H4 (cell line): ENCODE data around the gene ENTPD6. TPM values are rescaled to one million over a fixed set of nuclear protein-coding genes. Genes with fewer than 3 reads are reported as not detected.
"Not testable (repeated sequence)": the region's sequence is repeated elsewhere in the genome, so short reads cannot be mapped to it uniquely, and the experiment has no call there.

Experiments used
- DNase-seq: peaks from one replicate; pipeline ENCODE4 v3.0.0-alpha.2; 2015; ENCODE audit warnings: low spot score
- total RNA-seq: library from RNA; depleted of rRNA; stranded (reverse); fragments of >200 nt; shearing (Covaris generic); gene quantifications from 2 replicates; pipeline ENCODE4 v1.2.3, GENCODE V29; 2014

ENTPD6 gene
- total RNA-seq, 1 experiment from 2014 or later = 22.3 TPM

- DNase-seq = not testable (repeated sequence)
Measured at GRCh38 chr20:25240851-25241658, 45.5 kb downstream of the ENTPD6 start.

- not testable (repeated sequence) for DNase-seq
Measured at GRCh38 chr20:25241659-25241955, 46.1 kb downstream of the ENTPD6 start.

- no peak for DNase-seq
Measured at GRCh38 chr20:25242231-25242630, 46.7 kb downstream of the ENTPD6 start.

- DNase-seq = no peak
Measured at GRCh38 chr20:25243416-25243979, 48.0 kb downstream of the ENTPD6 start.

GRCh38 chr20:25244976-25245375, 49.5 kb downstream of the ENTPD6 start:
- DNase-seq = no peak

GRCh38 chr20:25245461-25245860, 49.9 kb downstream of the ENTPD6 start:
- no peak for DNase-seq

GRCh38 chr20:25246182-25246999, 50.9 kb downstream of the ENTPD6 start:
- DNase-seq = no peak

- peak; percentile 45 for DNase-seq
Measured at GRCh38 chr20:25247000-25247517, 51.5 kb downstream of the ENTPD6 start.

GRCh38 chr20:25247518-25247955, 52.0 kb downstream of the ENTPD6 start:
- DNase-seq = no peak

GRCh38 chr20:25247956-25248785, 52.7 kb downstream of the ENTPD6 start, which contains the start of gene PYGB:
Gene PYGB, plus strand, starts transcription at chr20:25248085. Its CDS starts 94 bp downstream, at chr20:25248179.
- DNase-seq = peak; percentile 72

GRCh38 chr20:25248786-25249172, 53.3 kb downstream of the ENTPD6 start:
- no peak for DNase-seq

GRCh38 chr20:25249198-25249931, 53.9 kb downstream of the ENTPD6 start:
- no peak for DNase-seq

- DNase-seq = no peak
Measured at GRCh38 chr20:25250508-25250907, 55.0 kb downstream of the ENTPD6 start.

GRCh38 chr20:25251019-25251418, 55.5 kb downstream of the ENTPD6 start:
- no peak for DNase-seq

- no peak for DNase-seq
Measured at GRCh38 chr20:25251558-25251957, 56.0 kb downstream of the ENTPD6 start.

- no peak for DNase-seq
Measured at GRCh38 chr20:25252230-25252651, 56.7 kb downstream of the ENTPD6 start.

- DNase-seq = no peak
Measured at GRCh38 chr20:25252686-25253421, 57.3 kb downstream of the ENTPD6 start.

GRCh38 chr20:25253606-25254275, 58.2 kb downstream of the ENTPD6 start:
- no peak for DNase-seq

GRCh38 chr20:25254571-25254970, 59.1 kb downstream of the ENTPD6 start:
- DNase-seq = no peak
